GM12865 (cell line): Measurements from ENCODE around the gene SYNDIG1L.

Source experiments
- DNase-seq: peaks from one replicate; pipeline ENCODE4 v3.0.0; 2010; ENCODE audit warnings: low read depth
- H3K4me3 ChIP-seq: 2 replicates; pipeline ENCODE4 v1.5.1; 2011; ENCODE audit warnings: mild to moderate bottlenecking, low read depth, low read length, control low read depth
- CTCF ChIP-seq: IDR thresholded peaks from 2 replicates; pipeline ENCODE4 v1.5.1; 2011; ENCODE audit warnings: low read length, control low read depth, low read depth, inconsistent platforms; ENCODE audit not compliant: insufficient read depth; ENCODE audit errors: missing control alignments

Gene SYNDIG1L

DNA sequence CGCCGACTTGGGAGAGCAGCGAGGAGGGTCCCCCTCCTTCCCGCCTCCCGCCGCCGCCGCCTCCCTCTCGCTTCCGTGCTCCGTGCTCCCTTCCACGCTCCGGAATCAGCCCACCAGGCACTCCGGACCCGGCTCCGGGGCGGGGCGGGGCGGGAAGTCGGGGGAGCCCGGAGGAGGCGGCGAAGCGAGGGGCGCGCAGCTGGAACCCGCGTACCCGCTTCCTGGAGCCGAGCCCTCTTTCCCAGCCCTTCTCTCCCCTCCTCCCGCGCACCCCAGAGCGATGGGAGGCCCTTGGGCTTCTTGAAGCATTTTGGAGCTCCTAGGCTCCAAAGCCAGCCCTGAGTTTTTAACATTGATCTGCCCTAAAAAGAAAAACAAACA is at the start of gene SYNDIG1L:
Gene SYNDIG1L (minus strand): TSS at position 9 of the 381 bp plus-strand sequence. CDS start 16,466 bp downstream, outside the sequence.
- no peak for TF ChIP-seq CTCF
- no peak for DNase-seq
- H3K4me3 ChIP-seq: no peak within 1 kb of the TSS

- TF ChIP-seq CTCF: no peak
- no peak overlapping the region for H3K4me3 ChIP-seq
- DNase-seq: no peak
Observed at GRCh38 chr14:74475678-74476077, 49.7 kb upstream of the SYNDIG1L start.

GRCh38 chr14:74474376-74474775 is 48.4 kb upstream of the SYNDIG1L start:
- DNase-seq: no peak
- H3K4me3 ChIP-seq: no peak overlapping the region
- no peak for TF ChIP-seq CTCF

- H3K4me3 ChIP-seq: no peak overlapping the region
- no peak for TF ChIP-seq CTCF
- DNase-seq: no peak
Observed at GRCh38 chr14:74472601-74473000, 46.6 kb upstream of the SYNDIG1L start.

DNA sequence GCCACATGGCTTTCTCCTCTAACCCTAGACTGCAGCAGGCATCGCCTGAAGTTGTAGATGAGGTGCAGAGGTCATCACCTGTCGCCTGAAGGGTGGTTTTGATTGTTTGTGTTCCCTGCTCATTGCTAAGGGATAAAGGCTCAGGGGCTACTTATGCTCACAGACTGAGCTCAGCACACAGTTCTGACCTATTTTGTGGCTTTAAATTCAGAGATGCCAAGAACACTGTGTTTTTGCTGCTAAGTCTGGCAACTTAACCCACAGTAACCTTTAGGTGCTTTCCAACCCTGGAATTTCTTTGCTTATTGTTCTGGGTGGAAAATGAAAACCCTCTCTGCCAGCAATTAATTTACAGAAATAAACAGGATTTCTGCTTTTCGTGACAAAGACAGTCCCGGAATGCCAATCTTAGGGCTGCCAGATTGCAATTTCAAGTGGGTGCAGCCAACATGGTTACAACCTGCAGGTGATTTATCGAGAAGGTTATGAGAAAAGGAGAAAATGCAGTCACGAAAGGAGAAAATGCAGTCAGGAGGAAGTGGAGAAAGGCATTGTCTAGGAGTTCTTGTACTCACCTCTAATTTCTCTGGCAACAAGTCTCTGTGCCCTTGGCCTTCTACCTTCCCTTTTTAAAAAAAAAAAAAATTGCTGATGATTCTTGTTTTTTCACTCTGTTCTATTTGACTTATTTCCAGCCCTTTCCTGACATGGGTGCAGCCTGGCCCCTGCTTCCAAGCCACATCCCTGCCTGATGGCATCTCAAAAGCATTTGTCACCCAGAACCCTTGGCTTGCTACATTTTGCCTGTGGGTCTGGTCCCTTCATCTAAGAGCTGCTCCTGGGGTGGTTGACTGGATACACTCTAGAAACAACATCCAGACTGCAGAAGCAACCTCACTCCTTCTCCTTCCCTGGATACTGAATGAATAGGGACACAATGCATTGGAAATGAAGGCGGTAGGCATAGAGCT is 43.8 kb upstream of the SYNDIG1L start:
- DNase-seq: no peak
- H3K4me3 ChIP-seq: no peak overlapping the region
- TF ChIP-seq CTCF: no peak

DNA sequence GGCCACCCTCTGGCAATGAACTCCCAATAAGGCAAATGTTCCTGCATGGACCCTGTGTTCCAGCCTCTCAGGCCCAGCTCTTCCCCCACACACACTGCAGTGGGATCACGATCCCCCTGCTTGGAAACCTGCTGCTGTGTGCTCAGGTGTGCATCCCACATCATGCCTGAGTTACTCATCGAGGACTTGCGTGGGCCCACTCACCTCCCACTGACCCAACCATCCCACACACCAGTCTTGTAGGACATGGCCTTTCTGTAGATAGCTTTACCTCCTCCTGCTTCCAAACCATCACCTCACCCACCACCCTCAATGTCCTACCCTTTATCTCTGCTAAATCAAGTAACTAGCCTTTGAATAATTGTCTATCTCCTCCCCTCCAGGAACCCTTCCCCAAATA is 42.5 kb upstream of the SYNDIG1L start:
- DNase-seq: no peak
- H3K4me3 ChIP-seq: no peak overlapping the region
- TF ChIP-seq CTCF: no peak
